Measurements from ENCODE around the gene COL8A2.

DNA sequence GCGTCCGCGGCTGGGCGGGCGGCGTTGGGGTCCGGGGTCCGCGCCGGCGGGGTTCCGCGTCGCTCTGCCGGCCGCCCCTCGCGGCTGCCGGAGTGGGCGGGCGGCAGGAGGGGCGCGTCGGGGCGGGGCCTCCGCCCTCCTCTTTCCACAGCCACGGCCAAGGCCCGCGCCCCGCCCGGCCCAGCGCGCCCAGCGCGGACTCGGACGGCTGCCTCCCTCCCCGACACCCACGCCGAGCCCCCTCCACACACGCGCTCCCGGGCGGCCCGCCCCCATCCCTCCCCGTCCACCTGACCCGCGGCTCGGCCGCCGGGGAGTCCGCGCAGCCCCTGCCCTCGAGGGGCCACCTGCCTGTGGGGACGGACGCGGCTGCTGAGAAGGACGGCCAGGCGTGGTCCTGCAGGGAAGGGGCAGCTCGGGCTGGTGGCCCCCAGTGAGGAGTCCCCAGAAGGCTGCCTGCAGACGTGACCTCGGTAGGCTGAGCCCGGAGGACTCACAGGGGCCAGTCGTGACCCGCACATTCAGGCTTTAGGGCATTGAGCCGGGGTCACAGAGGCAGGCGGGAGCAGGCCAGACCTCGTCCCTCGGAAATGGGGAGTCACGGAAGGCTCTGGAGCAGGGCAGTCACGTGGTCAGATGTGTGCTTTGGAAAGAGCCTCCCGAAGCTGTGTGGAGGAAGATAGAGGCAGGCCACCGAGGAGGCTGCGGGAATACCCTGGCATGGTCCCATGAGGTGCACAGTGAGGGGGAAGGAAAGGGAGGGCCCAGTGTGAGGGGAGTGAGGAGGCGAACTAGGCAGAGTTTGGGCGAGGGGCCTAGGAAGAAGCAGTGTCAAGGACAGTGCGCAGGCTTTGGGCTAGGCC lies at the start of gene COL8A2:
- no peak for TF ChIP-seq EZH2 (IDR thresholded peaks at IDR 0.05; ENCODE audit: insufficient read depth, poor library complexity, severe bottlenecking)
- no peak for TF ChIP-seq EZH2phosphoT487 (IDR thresholded peaks at IDR 0.05; ENCODE audit: insufficient read depth, low read depth)
